HFF-Myc (cell line): ENCODE measurements around the gene PRRG3.

ENCODE experiments used
- DNase-seq: peaks from one replicate; pipeline ENCODE4 v3.0.0-alpha.2; 2011; ENCODE audit warnings: low read depth; ENCODE audit errors: extremely low read depth
- H3K4me3 ChIP-seq: replicated peaks from 2 replicates; pipeline ENCODE4 v1.5.1; 2011; ENCODE audit warnings: low read depth, mild to moderate bottlenecking, control low read depth, low read length
- CTCF ChIP-seq: IDR thresholded peaks from 2 replicates; pipeline ENCODE4 v1.5.1; 2012; ENCODE audit warnings: mild to moderate bottlenecking, low read depth, low read length, control low read depth; ENCODE audit errors: missing control alignments

PRRG3 gene

GRCh38 chrX:151694661-151695582 lies at the start of gene PRRG3:
Gene PRRG3, plus strand, starts transcription at chrX:151695458. Its CDS starts 3,357 bp downstream, at chrX:151698815.
- TF ChIP-seq CTCF = no peak
- H3K4me3 ChIP-seq = no peak within 1 kb of the TSS
- no peak for DNase-seq

GRCh38 chrX:151675121-151675746 lies 20.0 kb upstream of the PRRG3 start:
- no peak for TF ChIP-seq CTCF
- no peak overlapping the region for H3K4me3 ChIP-seq
- DNase-seq = no peak

- no peak for DNase-seq
- H3K4me3 ChIP-seq = no peak overlapping the region
- no peak for TF ChIP-seq CTCF
Measured at GRCh38 chrX:151676196-151676595, 19.1 kb upstream of the PRRG3 start.

- no peak for DNase-seq
- no peak for TF ChIP-seq CTCF
- H3K4me3 ChIP-seq = no peak overlapping the region
Measured at GRCh38 chrX:151679798-151680402, 15.4 kb upstream of the PRRG3 start.

- peak; percentile 55 for TF ChIP-seq CTCF
- no peak for DNase-seq
- H3K4me3 ChIP-seq = no peak overlapping the region
Measured at GRCh38 chrX:151680805-151681204, 14.5 kb upstream of the PRRG3 start.

GRCh38 chrX:151687635-151688034 lies 7.6 kb upstream of the PRRG3 start:
- no peak for DNase-seq
- TF ChIP-seq CTCF = no peak
- no peak overlapping the region for H3K4me3 ChIP-seq
